HG02938 (cell line): ENCODE data around the gene AKAP9.
"Not testable (repeated sequence)": the region's sequence is repeated elsewhere in the genome, so short reads cannot be mapped to it uniquely, and the experiment has no call there.

Source experiments
- ATAC-seq: cut with Tn5 transposase; IDR thresholded peaks from one replicate; pipeline ENCODE4 v1.9.1; 2021; ENCODE audit warnings: mild to moderate bottlenecking, moderate library complexity; ENCODE audit not compliant: unreplicated experiment

Gene AKAP9

DNA sequence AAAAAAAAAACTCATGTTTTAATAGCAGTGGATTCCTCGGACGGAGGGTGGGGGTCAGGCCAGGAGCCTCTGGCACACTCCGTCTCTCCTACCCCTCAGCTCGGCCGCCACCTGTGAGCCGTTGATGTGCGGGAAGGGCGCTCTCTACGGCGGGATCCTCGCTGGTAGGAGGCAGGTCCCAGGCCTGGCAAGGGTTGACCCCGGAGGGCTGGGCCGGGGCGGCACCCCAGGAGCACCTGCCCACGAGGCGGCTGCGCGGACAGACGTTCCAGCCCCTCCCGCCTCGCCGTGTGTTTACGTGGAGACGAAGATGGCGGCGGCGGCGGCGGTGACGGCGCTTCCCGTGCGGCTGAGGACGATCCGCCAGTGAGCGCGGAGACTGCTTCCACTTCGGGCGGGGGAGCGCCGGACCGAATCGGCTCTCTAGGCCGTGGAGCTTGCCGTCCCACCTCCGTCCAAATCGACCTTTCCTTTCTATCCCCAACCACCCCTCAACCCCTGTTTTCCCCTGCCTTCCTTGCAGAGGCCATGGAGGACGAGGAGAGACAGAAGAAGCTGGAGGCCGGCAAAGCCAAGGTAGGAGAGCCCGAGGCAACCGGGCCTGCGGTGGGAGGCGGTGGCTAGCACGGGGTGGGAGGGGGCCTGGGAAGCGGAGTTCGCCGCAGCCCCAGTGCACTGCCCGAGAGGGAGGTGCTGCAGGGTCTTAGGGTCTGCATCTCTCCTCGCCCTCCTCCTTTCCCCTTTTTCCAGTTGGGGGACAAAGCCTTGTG lies at the start of gene AKAP9:
Gene AKAP9 (plus strand): TSS at position 291 of the 770 bp plus-strand sequence. CDS start 238 bp downstream, at position 529.
- ATAC-seq = peak; percentile 89

DNA sequence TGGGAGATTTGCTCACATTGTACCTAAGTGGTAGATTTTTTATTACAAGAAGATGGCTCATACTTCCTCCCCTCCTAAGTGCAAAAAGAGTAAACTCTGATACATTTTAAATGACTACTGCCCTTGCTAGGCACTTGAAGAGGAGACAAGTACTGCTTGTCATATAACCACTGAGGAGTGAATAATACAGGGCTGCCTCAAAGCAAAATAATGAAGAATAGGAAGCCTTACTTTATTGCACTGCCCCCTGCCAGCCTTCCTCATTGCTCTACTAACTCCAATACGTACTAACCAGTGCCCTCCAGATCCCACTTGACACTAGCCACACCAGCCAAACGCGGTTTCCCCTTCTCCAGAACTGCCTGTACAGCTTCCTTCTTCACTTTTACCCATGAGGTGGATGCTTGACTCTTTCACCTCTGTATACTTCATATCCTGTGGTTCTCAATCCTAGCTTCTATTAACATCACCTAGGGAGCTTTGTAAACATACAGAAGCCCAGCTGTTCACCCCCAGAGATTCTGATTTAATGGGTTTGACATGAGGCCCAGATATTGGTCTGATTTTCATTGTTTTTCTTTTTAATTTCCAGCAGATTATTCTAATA lies 48.5 kb upstream of the AKAP9 start:
- no peak for ATAC-seq

DNA sequence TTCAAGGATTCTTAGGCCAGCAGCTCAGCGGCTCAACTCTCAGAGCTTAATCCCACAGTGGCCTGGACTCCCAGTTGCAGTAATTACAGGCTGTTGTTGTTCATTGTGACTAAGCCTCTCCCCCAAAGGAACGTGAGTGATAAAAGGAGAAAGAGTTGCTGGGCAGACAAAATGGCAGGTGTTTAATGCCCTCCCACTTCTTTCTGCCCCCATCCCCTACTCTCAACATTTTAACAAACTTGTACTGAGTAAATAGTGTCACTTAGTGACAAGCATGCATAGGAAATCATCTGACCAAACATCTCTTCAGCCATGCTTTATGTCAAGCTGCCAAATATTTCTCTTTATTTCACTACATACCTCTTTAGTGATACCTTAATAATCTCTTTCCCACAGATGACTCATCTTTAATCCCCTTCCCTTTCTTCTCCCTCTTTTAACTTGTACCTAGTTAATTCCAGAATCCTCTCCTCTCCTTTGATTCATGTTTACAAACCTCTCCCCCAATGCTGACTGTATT lies 47.8 kb upstream of the AKAP9 start:
- no peak for ATAC-seq

DNA sequence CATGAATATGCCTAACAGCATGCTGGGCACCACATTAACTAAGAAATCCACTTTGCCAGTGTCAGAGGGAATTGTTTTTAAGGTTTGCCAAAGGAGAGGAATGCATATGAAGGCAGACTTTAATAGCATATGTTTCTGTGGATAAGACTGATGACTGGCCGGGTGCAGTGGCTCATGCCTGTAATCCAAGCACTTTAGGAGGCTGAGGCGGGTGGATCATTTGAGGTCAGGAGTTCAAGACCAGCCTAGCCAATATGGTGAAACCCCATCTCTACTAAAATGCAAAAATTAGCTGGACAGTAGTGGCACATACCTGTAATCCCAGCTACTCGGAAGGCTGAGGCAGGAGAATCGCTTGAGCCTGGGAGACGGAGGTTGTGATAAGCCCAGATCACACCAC lies 47.0 kb upstream of the AKAP9 start:
- not testable (repeated sequence) for ATAC-seq

DNA sequence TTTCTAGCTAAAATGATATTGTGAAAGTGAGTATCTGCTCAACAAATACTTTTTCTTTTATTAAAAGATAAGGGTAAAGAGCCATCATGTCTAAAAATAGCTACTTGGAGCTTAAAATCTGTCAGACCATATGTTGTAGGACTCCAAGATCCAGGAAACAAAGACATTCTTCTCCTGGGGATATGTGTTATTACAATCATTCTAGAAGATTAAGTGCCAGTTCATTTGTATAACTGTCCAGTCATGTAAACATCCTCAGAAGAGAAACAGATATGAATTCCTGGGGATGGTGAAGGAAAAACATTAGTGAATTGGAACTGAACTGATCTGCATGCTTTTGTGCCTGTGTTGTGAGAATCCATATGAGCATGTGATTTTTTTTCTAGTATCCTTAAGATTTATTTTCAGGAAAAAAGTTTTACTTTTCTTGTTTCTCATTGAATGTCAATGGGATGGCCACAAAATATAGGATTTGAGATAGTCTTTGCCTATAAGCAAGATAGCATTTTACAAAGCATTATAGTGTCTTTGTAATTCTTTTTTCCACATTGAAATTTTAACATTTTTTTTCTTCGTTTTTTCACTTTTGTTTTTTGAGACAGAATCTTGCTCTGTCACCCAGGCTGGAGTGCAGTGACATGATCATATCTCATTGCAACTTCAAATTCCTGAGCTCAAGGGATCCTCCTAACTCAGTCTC lies 45.7 kb upstream of the AKAP9 start:
- no peak for ATAC-seq

DNA sequence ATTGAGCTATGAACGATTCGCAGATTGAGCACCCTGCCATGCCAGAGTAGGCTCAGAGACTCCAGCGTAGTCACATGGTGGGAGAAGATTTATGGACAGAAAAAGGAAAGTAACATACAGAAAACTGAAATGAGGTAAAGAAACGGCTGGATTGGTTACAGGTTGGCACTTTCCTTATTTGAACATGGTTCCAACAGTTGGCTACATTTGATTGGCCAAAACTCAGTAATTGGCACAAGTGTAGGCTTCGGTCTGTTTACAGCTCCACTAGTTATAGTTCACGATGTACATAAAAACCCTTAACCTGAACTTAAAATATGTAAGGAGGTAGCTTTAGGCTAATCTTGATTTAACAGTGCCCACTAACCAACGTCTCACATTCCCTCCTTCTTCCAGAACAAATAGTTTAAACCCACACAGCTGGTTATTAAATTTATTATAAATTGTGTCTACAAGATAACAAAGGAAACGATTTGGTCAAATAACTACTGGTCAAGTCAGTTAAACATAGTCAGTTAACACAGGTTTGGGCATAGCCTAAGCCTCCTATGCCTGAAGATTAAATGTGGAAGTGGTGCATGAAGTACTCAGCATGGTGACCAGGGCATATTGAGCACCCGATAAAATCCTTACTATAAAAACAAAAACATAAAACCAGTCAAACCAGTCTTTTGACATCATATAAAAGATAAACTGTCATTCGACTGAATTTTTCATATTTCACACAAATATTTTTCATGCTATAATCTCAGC lies 42.2 kb upstream of the AKAP9 start:
- no peak for ATAC-seq

DNA sequence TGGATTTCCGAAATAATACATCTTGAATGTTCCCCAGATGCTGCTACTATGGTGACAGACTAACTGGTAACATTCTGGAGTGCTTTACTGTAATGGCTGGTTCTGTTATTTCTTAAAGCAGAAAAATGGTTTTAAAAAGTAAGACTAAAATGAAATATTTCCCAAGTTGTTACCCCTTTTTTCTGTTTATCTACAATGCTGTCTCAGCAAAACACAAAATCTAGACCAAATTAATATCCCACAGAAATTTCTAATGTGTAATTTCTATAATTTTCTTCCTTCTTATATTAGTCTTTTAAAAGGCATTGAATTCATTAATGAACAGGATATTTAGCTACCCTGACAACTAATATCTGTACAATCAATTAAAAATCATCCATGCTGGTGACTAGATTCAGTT lies 41.1 kb upstream of the AKAP9 start:
- no peak for ATAC-seq

DNA sequence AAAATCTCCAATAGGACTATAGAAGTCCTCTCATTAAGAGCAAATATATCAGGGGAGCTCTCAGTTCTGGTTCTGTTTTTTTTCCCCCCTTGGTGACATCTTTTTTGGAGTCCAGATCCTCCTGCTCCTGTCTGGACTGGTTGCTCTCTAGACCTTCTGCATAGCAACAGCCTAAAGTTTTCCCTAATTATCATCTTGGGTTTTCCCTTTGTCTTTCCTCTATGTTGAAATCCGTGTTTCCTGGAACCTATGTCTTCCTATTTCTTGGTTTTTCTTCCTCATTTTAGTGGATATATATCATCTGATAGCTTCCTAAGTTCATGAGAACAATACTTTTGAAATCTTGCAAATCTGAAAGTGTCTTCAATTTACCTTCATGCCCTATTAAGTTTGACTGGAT lies 30.5 kb upstream of the AKAP9 start:
- no peak for ATAC-seq

DNA sequence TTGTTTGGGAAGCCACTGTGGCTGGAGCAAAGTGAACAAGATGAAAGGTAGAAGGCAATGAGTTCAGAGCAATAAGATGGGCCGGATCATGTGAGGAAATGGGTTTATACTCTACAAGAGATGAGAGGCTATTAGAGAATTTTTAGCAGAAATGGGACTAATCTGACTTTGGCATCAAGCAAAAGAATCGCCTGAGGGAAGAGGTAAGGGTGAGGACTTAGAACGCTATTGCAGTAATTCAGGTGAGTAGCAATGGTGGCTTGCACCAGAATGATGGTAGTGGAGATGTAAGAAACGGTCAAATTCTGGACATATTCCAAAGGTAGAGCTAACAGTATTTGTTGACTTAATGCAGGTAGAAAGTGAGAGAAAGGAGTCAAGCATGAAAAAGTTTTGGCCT lies 29.5 kb upstream of the AKAP9 start:
- no peak for ATAC-seq

DNA sequence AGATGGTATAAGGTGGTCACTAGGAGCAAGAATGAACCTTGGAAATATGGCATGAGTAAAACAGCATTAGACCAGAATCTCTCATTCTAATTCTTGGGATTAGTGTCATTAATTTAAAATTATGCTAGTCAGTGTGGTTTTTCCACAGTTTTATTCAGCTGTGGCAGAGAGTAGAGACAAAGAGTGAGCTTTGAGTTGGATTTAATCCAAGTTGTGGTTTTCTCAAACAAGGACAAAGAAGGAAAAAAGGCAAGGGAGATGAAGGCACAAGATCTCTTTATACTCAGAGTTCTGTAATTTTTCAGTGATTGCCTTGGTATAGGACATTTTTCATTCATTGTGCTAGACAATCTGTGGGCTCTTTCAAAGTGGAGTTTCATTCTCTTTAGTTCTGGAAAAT lies 28.2 kb upstream of the AKAP9 start:
- no peak for ATAC-seq

DNA sequence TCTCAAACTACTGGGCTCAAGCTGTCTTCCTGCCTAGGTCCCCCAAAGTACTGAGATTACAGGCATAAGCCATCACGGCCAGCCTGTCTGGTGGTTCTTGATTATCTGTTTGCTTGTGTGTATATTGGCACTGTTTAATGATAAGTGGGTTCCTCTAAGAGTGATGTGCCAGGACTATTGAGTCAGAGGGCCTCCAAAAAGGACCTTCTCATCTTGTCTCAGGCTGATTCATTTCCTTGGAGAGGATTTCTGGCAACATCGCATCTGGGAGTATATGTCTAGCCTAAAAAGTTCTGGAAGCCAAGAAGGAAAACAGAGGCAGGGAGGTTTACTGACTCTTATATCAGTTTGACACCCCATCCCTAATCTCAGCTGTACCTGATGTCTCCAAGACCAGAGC lies 27.1 kb upstream of the AKAP9 start:
- ATAC-seq = no peak

DNA sequence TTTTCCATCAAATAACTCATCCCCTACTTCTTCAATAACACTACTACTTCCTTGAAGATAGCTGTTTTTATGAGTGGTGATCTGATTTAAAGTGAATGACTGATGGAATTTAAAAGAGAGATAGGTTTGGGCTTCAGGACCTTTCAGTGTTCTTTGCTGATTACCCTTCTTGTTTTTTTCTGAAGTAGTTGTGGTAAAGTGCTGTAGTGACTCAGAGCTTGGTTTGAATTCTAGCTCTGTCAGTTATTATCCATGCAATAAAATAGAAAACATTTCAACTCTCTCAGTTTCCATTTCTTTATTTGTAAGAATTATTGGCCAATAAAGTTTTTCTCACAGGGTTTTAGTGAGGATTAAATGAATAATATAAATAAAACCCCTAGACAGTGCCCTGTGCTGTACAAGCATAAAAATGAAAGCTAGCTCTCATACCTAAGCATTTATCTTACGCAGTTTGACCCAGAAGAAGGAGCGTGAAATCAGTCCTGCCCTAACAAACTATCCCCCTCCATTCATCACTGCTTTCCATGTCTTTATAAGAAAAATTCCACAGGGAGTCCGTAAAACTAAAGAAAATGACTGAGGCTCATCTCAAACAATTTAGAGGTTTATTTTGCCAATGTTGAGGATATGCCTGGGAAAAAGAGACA lies 25.1 kb upstream of the AKAP9 start:
- no peak for ATAC-seq

DNA sequence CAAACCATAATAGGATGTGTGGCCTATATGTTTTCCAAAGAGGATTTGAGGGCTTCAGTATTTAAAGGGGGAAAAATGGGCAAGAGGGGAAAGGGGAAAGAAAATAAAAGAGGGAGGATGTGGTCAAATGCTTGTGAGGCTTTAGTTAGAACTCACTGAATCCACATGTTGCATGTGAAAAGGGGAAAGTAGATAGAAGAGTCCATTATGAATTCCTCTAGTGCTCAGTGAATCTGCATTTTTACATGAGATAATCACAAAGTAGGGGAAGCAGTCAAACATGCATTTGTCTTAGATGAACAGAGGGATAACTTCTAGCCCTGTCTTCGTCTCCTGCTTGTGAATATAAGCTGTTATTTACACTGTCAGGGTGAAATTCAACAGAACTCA lies 24.6 kb upstream of the AKAP9 start:
- no peak for ATAC-seq

DNA sequence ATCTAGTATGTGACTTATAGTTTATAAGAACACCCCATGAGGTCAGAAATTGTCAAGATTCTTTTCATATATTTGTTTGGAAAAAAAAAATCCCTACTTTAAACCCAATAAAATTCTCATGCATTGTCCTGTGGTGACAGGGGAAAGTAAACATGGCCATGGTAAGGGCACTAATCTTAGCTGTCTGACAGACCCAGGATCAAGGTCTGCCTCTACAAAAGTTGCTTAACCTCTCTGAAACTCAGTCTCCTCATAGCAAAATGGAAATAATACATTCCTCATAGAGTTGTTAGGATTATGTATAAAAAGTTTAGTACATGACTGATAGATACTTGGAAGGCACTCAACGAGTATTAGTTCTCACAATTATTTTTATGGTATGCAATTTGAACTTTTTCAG lies 22.3 kb upstream of the AKAP9 start:
- no peak for ATAC-seq

DNA sequence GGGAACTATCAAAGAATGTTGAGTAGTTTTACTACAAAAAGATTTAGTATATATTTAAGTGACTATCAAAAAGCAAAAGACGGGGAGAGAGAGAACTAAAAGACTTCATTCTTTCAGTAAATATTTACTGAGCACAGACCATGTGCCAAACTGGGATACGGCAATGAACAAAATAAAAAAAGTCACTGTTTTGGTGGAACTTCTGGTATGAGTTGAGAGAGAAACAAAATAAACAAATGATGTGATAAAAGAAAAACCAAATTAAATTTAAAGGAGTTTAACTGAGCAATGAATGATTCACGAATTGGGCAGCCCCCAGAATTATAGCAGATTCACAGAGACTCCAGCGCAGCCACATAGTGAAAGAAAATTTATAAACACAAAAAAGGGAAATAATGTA lies 17.8 kb upstream of the AKAP9 start:
- no peak for ATAC-seq

DNA sequence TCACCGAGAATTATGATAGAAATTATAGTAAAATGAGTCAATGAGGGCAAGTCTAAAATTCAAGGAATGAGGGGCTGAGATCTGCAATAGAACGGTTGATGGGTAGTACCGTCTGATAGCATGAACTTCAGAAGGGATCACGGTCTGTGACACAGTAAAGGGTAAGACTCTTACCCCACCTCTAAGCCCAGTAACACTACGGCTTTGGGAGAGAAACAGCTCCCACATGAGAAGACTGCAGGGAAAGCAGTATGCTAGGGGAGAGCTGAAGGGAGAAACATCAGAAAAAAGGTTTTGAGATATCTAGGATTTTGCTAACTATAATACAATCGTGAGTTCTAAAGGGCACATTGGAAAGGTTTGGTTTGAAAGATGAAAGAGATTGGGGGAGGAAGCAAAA lies 12.8 kb upstream of the AKAP9 start:
- ATAC-seq = no peak

DNA sequence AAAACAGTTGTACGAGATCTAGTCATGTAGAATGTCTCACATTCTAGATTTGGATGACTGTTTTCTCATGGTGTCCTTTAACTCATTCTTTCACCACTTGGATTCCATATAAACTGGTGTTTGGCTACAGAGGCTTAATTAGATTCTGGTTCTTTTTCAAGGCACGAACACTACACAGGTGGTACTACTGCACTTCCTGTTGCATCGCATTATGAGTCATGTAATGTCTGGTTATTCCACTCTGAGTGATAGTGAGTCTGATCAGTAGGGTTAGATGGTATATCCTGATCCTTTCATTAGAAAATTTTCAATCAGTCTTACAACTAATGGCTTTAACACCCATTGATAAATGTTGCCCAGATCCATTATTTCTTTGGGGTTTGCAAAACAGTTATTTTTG lies 11.2 kb upstream of the AKAP9 start:
- peak; percentile 88 for ATAC-seq

DNA sequence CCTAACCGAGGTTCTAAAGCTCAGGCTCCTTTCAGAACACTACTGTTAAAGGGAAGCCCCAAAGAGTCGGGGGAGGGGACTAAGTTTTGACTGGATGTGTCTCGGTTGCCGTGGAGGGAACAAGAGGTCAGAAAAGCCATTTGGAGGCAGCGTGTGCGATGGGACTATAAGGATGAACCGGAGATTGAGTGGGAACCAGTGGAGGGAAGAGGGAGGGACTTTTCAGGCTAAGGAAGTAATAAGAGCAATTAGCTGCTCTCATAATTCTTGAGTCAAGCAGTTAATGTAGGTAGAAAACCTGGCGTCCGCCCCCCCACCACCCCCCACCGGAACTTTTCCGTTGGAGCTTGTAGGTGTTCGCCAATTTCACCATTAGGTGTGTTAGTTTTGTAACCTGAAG lies 491 bp upstream of the AKAP9 start:
- ATAC-seq = peak; percentile 25

DNA sequence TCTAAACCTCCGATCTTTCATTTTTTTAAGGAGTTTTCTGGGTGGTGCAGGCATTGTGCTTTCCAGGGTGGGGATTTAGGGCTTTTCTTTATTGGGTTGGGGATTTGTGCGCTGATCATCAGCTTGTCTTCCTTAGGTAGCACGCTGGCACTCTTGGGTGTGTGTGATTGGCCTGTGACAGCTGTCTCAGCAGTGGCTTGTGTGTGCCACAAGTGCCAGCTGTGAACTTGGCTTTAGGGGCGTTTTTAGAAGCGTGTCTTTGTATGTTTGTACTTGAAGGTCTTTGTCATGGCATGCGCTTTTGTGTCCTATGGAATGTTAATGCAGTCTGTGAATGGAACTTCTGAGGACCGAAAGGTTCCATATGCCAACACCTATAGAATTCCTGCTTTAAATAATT lies 788 bp downstream of the AKAP9 start:
- peak; percentile 24 for ATAC-seq

DNA sequence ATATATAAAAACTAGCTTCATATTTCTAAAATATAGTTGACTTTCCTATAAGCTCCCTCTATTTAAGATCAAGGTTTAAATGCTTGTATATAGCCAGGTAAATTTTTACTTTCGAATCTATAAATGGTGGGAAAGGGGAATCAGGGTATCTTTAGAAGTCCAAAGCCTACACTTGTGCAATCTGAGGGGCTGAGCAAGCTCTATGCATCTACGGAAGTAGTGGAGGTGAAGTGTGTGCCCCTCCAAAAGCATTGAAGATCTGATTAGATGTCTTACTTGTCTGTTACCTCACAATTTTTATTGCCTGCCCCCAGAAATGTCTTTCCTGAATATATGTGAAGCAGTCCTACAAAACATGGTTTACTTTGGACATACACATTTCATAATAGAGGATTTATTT lies 1.6 kb downstream of the AKAP9 start:
- no peak for ATAC-seq

DNA sequence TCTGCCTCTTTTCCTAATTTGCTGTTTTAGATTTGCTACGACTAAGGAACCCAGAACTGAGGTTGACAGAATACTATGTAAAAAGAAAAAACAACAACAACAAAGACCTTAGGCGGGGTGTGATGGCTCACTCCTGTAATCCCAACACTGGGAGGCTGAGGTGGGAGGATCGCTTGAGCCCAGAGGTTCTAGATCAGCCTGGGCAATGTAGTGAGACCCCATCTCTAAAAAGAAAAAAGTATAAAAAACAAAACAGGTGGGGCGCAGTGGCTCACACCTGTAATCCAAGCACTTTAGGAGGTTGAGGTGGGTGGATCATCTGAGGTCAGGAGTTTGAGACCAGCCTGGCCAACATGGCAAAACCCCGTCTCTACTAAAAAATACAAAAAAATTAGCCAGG lies 4.3 kb downstream of the AKAP9 start:
- ATAC-seq = not testable (repeated sequence)
